ENCODE measurements around the gene ASGR2.

The ASGR2 gene

GRCh38 chr17:7081341-7082062 is 33.1 kb downstream of the ASGR2 start:
- no peaks in the 10 kb centered on the region for H3K36me3 ChIP-seq (ENCODE audit: control insufficient read depth, insufficient read depth, low read length)
- no peaks in the 10 kb centered on the region for H3K4me1 ChIP-seq (ENCODE audit: control insufficient read depth, insufficient read depth, low read length, poor library complexity, severe bottlenecking)
- H3K9me3 ChIP-seq (ENCODE audit: control insufficient read depth, low read length), result no peaks in the 10 kb centered on the region
- H3K4me3 ChIP-seq (ENCODE audit: extremely low read depth, insufficient read depth, low read length, poor library complexity, severe bottlenecking), result no peak overlapping the region
- no peak overlapping the region for H3K27ac ChIP-seq (ENCODE audit: low read depth, low read length, severe bottlenecking)
- 92% methylated on average over 13 to 15 of the region's 16 CpGs for WGBS, 2 experiments (ENCODE audit: insufficient coverage in 2 of 2)

GRCh38 chr17:7080456-7081041 is 34.1 kb downstream of the ASGR2 start:
- Histone ChIP-seq H3K27ac (ENCODE audit: low read depth, low read length, severe bottlenecking) (no peak overlapping the region), H3K4me1 (ENCODE audit: control insufficient read depth, insufficient read depth, low read length, poor library complexity, severe bottlenecking) (no peaks in the 10 kb centered on the region), H3K9me3 (ENCODE audit: control insufficient read depth, low read length) (no peaks in the 10 kb centered on the region), H3K36me3 (ENCODE audit: control insufficient read depth, insufficient read depth, low read length) (no peaks in the 10 kb centered on the region), H3K4me3 (ENCODE audit: extremely low read depth, insufficient read depth, low read length, poor library complexity, severe bottlenecking) (no peak overlapping the region)
- 93% methylated on average over 6 to 7 of the region's 10 CpGs for WGBS, 2 experiments (ENCODE audit: insufficient coverage in 2 of 2)

- Histone ChIP-seq H3K4me3 (ENCODE audit: extremely low read depth, insufficient read depth, low read length, poor library complexity, severe bottlenecking) (no peak within 1 kb of the TSS), H3K9me3 (ENCODE audit: control insufficient read depth, low read length) (no peaks in the 10 kb centered on the region), H3K4me1 (ENCODE audit: control insufficient read depth, insufficient read depth, low read length, poor library complexity, severe bottlenecking) (no peaks in the 10 kb centered on the region), H3K27ac (ENCODE audit: low read depth, low read length, severe bottlenecking) (no peak within 1 kb of the TSS), H3K36me3 (ENCODE audit: control insufficient read depth, insufficient read depth, low read length) (no peaks in the 10 kb centered on the region)
- WGBS, 2 experiments (ENCODE audit: insufficient coverage in 2 of 2), result 91 to 94% methylated on average over 5 to 10 of the region's 15 CpGs
These were observed 34.8 kb downstream of the ASGR2 start, which contains the start of gene CLEC10A for GRCh38 chr17:7079581-7080455. Gene CLEC10A, minus strand, starts transcription at chr17:7080251. Its CDS starts 1,439 bp downstream, at chr17:7078812.

- Histone ChIP-seq H3K4me3 (ENCODE audit: extremely low read depth, insufficient read depth, low read length, poor library complexity, severe bottlenecking) (no peak overlapping the region), H3K36me3 (ENCODE audit: control insufficient read depth, insufficient read depth, low read length) (no peaks in the 10 kb centered on the region), H3K9me3 (ENCODE audit: control insufficient read depth, low read length) (no peaks in the 10 kb centered on the region), H3K27ac (ENCODE audit: low read depth, low read length, severe bottlenecking) (no peak overlapping the region), H3K4me1 (ENCODE audit: control insufficient read depth, insufficient read depth, low read length, poor library complexity, severe bottlenecking) (no peaks in the 10 kb centered on the region)
- WGBS, 2 experiments (ENCODE audit: insufficient coverage in 2 of 2), result 87 to 90% methylated on average over 8 to 10 of the region's 10 CpGs
These were observed 35.9 kb downstream of the ASGR2 start for GRCh38 chr17:7078711-7079110.

GRCh38 chr17:7077911-7078546 is 36.6 kb downstream of the ASGR2 start:
- 80 to 81% methylated on average over 3 to 6 of the region's 7 CpGs for WGBS, 2 experiments (ENCODE audit: insufficient coverage in 2 of 2)
- Histone ChIP-seq H3K4me3 (ENCODE audit: extremely low read depth, insufficient read depth, low read length, poor library complexity, severe bottlenecking) (no peak overlapping the region), H3K36me3 (ENCODE audit: control insufficient read depth, insufficient read depth, low read length) (no peaks in the 10 kb centered on the region), H3K9me3 (ENCODE audit: control insufficient read depth, low read length) (no peaks in the 10 kb centered on the region), H3K4me1 (ENCODE audit: control insufficient read depth, insufficient read depth, low read length, poor library complexity, severe bottlenecking) (no peaks in the 10 kb centered on the region), H3K27ac (ENCODE audit: low read depth, low read length, severe bottlenecking) (no peak overlapping the region)

GRCh38 chr17:7074931-7075330 is 39.7 kb downstream of the ASGR2 start:
- Histone ChIP-seq H3K9me3 (ENCODE audit: control insufficient read depth, low read length) (no peaks in the 10 kb centered on the region), H3K4me1 (ENCODE audit: control insufficient read depth, insufficient read depth, low read length, poor library complexity, severe bottlenecking) (no peaks in the 10 kb centered on the region), H3K36me3 (ENCODE audit: control insufficient read depth, insufficient read depth, low read length) (no peaks in the 10 kb centered on the region), H3K27ac (ENCODE audit: low read depth, low read length, severe bottlenecking) (no peak overlapping the region), H3K4me3 (ENCODE audit: extremely low read depth, insufficient read depth, low read length, poor library complexity, severe bottlenecking) (no peak overlapping the region)
- 89 to 91% methylated on average over 9 to 14 of the region's 14 CpGs for WGBS, 2 experiments (ENCODE audit: insufficient coverage in 2 of 2)

GRCh38 chr17:7072406-7072805 is 42.2 kb downstream of the ASGR2 start:
- Histone ChIP-seq H3K4me1 (ENCODE audit: control insufficient read depth, insufficient read depth, low read length, poor library complexity, severe bottlenecking) (no peaks in the 10 kb centered on the region), H3K36me3 (ENCODE audit: control insufficient read depth, insufficient read depth, low read length) (no peaks in the 10 kb centered on the region), H3K9me3 (ENCODE audit: control insufficient read depth, low read length) (peaks cover 8% of the 10 kb centered on the region), H3K27ac (ENCODE audit: low read depth, low read length, severe bottlenecking) (no peak overlapping the region), H3K4me3 (ENCODE audit: extremely low read depth, insufficient read depth, low read length, poor library complexity, severe bottlenecking) (no peak overlapping the region)
- WGBS, 2 experiments (ENCODE audit: insufficient coverage in 2 of 2), result 88 to 100% methylated on average over 1 of the region's 2 CpGs

- Histone ChIP-seq H3K4me1 (ENCODE audit: control insufficient read depth, insufficient read depth, low read length, poor library complexity, severe bottlenecking) (no peaks in the 10 kb centered on the region), H3K36me3 (ENCODE audit: control insufficient read depth, insufficient read depth, low read length) (no peaks in the 10 kb centered on the region), H3K27ac (ENCODE audit: low read depth, low read length, severe bottlenecking) (no peak overlapping the region), H3K4me3 (ENCODE audit: extremely low read depth, insufficient read depth, low read length, poor library complexity, severe bottlenecking) (no peak overlapping the region), H3K9me3 (ENCODE audit: control insufficient read depth, low read length) (peaks cover 8% of the 10 kb centered on the region)
- WGBS, 2 experiments (ENCODE audit: insufficient coverage in 2 of 2), result 90 to 94% methylated on average over 2 to 3 of the region's 3 CpGs
These were observed 43.9 kb downstream of the ASGR2 start for GRCh38 chr17:7070712-7071111.

GRCh38 chr17:7068268-7068667 is 46.4 kb downstream of the ASGR2 start:
- no CpG with 5 or more reads among the region's 1 CpG for WGBS, 2 experiments (ENCODE audit: insufficient coverage in 2 of 2)
- H3K4me3 ChIP-seq (ENCODE audit: extremely low read depth, insufficient read depth, low read length, poor library complexity, severe bottlenecking), result no peak overlapping the region
- no peak overlapping the region for H3K27ac ChIP-seq (ENCODE audit: low read depth, low read length, severe bottlenecking)
- H3K4me1 ChIP-seq (ENCODE audit: control insufficient read depth, insufficient read depth, low read length, poor library complexity, severe bottlenecking), result no peaks in the 10 kb centered on the region
- peaks cover 8% of the 10 kb centered on the region for H3K9me3 ChIP-seq (ENCODE audit: control insufficient read depth, low read length)
- H3K36me3 ChIP-seq (ENCODE audit: control insufficient read depth, insufficient read depth, low read length), result no peaks in the 10 kb centered on the region

GRCh38 chr17:7067198-7067597 is 47.4 kb downstream of the ASGR2 start:
- H3K36me3 ChIP-seq (ENCODE audit: control insufficient read depth, insufficient read depth, low read length), result no peaks in the 10 kb centered on the region
- WGBS, 2 experiments (ENCODE audit: insufficient coverage in 2 of 2), result 83 to 100% methylated on average over 1 of the region's 1 CpG

More at GRCh38 chr17:7067198-7067597, 47.4 kb downstream of the ASGR2 start:
- H3K27ac ChIP-seq (ENCODE audit: low read depth, low read length, severe bottlenecking), result no peak overlapping the region
- H3K4me3 ChIP-seq (ENCODE audit: extremely low read depth, insufficient read depth, low read length, poor library complexity, severe bottlenecking), result no peak overlapping the region
- H3K4me1 ChIP-seq (ENCODE audit: control insufficient read depth, insufficient read depth, low read length, poor library complexity, severe bottlenecking), result peaks cover 3% of the 10 kb centered on the region
- H3K9me3 ChIP-seq (ENCODE audit: control insufficient read depth, low read length), result peaks cover 8% of the 10 kb centered on the region

Data from mesodermal cell (in vitro differentiated cells).